ENCODE results near the gene RECQL.

DNA sequence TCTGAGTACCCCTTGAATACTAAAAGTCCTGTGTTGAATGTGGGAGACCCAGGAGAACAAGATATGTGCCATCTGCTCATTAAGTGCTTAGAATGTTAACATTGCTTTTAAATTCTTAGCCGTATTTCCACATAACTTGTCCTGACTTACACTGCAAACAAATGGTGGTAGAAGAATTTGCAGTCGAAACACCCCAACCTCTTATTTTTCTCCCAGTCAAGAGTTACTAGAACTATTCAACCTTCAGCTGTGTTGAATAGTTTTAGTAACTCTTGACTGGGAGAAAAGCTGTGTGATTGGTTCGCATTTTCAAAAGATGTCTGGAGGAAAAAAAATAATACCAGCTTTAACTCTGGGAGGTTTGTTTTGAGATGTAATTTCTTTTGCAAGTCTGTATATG is 17.0 kb upstream of the RECQL start:
- TF ChIP-seq CTCF (conservative IDR thresholded peaks at IDR 0.05) = no peak
- TF ChIP-seq EZH2 (IDR thresholded peaks at IDR 0.05; ENCODE audit: low read depth) = no peak

Data from PC-9 (cell line).